GM21529 (cell line): ENCODE data around the gene RFTN2.
"Not testable (repeated sequence)": the region's sequence is repeated elsewhere in the genome, so short reads cannot be mapped to it uniquely, and the experiment has no call there.

Experiments
- ATAC-seq: cut with Tn5 transposase; IDR thresholded peaks from one replicate; pipeline ENCODE4 v1.9.1; 2021; ENCODE audit not compliant: unreplicated experiment

The RFTN2 gene

GRCh38 chr2:197604117-197604860 lies 71.1 kb downstream of the RFTN2 start:
- ATAC-seq, result peak; percentile 38

- no peak for ATAC-seq
Measured at GRCh38 chr2:197601726-197602125, 73.7 kb downstream of the RFTN2 start.

- no peak for ATAC-seq
Measured at GRCh38 chr2:197600306-197600705, 75.1 kb downstream of the RFTN2 start.

GRCh38 chr2:197599285-197599965 lies 76.0 kb downstream of the RFTN2 start:
- ATAC-seq, result peak; percentile 67

GRCh38 chr2:197598450-197598849 lies 76.9 kb downstream of the RFTN2 start:
- ATAC-seq, result no peak

GRCh38 chr2:197597166-197597565 lies 78.2 kb downstream of the RFTN2 start:
- no peak for ATAC-seq

GRCh38 chr2:197596766-197597165 lies 78.6 kb downstream of the RFTN2 start:
- ATAC-seq, result no peak

GRCh38 chr2:197591339-197592072 lies 83.9 kb downstream of the RFTN2 start:
- ATAC-seq, result no peak

GRCh38 chr2:197587255-197587654 lies 88.1 kb downstream of the RFTN2 start:
- ATAC-seq, result not testable (repeated sequence)

- not testable (repeated sequence) for ATAC-seq
Measured at GRCh38 chr2:197580166-197580565, 95.2 kb downstream of the RFTN2 start.

- ATAC-seq, result not testable (repeated sequence)
Measured at GRCh38 chr2:197578294-197578693, 97.1 kb downstream of the RFTN2 start.

- no peak for ATAC-seq
Measured at GRCh38 chr2:197577446-197577845, 97.9 kb downstream of the RFTN2 start.

- ATAC-seq, result no peak
Measured at GRCh38 chr2:197576631-197577030, 98.8 kb downstream of the RFTN2 start.

GRCh38 chr2:197575987-197576386 lies 99.4 kb downstream of the RFTN2 start:
- ATAC-seq, result no peak

- ATAC-seq, result no peak
Measured at GRCh38 chr2:197573608-197574007, 101.8 kb downstream of the RFTN2 start.

- no peak for ATAC-seq
Measured at GRCh38 chr2:197571627-197572271, 103.6 kb downstream of the RFTN2 start.

GRCh38 chr2:197560146-197560665 lies 115.2 kb downstream of the RFTN2 start:
- no peak for ATAC-seq

GRCh38 chr2:197559681-197560080 lies 115.7 kb downstream of the RFTN2 start:
- no peak for ATAC-seq

- ATAC-seq, result no peak
Measured at GRCh38 chr2:197558393-197558792, 117.0 kb downstream of the RFTN2 start.

GRCh38 chr2:197556456-197556855 lies 118.9 kb downstream of the RFTN2 start:
- ATAC-seq, result no peak

- ATAC-seq, result no peak
Measured at GRCh38 chr2:197555467-197555866, 119.9 kb downstream of the RFTN2 start.
